MM.1S (cell line): Measurements from ENCODE around the gene LMX1B.

ENCODE experiments used
- DNase-seq: peaks from one replicate; pipeline ENCODE4 v3.0.0-alpha.2; 2015
- H2AFZ ChIP-seq: fragments of 300-600 bp; sonication (generic); 2 replicates; pipeline ENCODE4 v1.6.0; 2016; ENCODE audit warnings: antibody characterized with exemption, low read length
- H3F3A ChIP-seq: fragments of 300-600 bp; sonication (generic); 2 replicates; pipeline ENCODE4 v1.6.1; 2016; ENCODE audit warnings: mild to moderate bottlenecking, antibody characterized with exemption, low read length, moderate library complexity, mixed read lengths; ENCODE audit not compliant: insufficient read depth
- H3K27ac ChIP-seq: fragments of 300-600 bp; sonication (generic); 2 replicates; pipeline ENCODE4 v1.5.1; 2016; ENCODE audit warnings: mild to moderate bottlenecking, low read length
- H3K27me3 ChIP-seq: fragments of 300-600 bp; sonication (generic); replicated peaks from 2 replicates; pipeline ENCODE4 v1.6.0; 2016; ENCODE audit warnings: low read length; ENCODE audit not compliant: insufficient read depth
- H3K36me3 ChIP-seq: fragments of 300-600 bp; sonication (generic); replicated peaks from 2 replicates; pipeline ENCODE4 v1.6.1; 2016; ENCODE audit warnings: mild to moderate bottlenecking, low read length, mixed read lengths; ENCODE audit not compliant: insufficient read depth
- H3K4me1 ChIP-seq: fragments of 300-600 bp; sonication (generic); 2 replicates; pipeline ENCODE4 v1.6.1; 2016; ENCODE audit warnings: low read length, mixed read lengths
- H3K4me2 ChIP-seq: fragments of 300-600 bp; sonication (generic); 2 replicates; pipeline ENCODE4 v1.6.0; 2016; ENCODE audit warnings: low read depth, low read length
- H3K4me3 ChIP-seq: fragments of 300-600 bp; sonication (generic); 2 replicates; pipeline ENCODE4 v1.5.1; 2016; ENCODE audit warnings: low read length, mixed read lengths
- H3K79me2 ChIP-seq: fragments of 300-600 bp; sonication (generic); 2 replicates; pipeline ENCODE4 v1.6.1; 2016; ENCODE audit warnings: mixed run types, low read length, mixed read lengths
- H3K9ac ChIP-seq: fragments of 300-600 bp; sonication (generic); 2 replicates; pipeline ENCODE4 v1.6.1; 2016; ENCODE audit warnings: low read length, mixed read lengths
- H3K9me2 ChIP-seq: fragments of 300-600 bp; sonication (generic); replicated peaks from 2 replicates; pipeline ENCODE4 v1.6.1; 2016; ENCODE audit warnings: mild to moderate bottlenecking, low read length, mixed read lengths; ENCODE audit not compliant: insufficient read depth
- H3K9me3 ChIP-seq: fragments of 300-600 bp; sonication (generic); replicated peaks from 2 replicates; pipeline ENCODE4 v1.6.1; 2016; ENCODE audit warnings: mild to moderate bottlenecking, low read length, mixed read lengths; ENCODE audit not compliant: insufficient read depth
- H4K20me1 ChIP-seq: fragments of 300-600 bp; sonication (generic); 2 replicates; pipeline ENCODE4 v1.6.1; 2016; ENCODE audit warnings: mild to moderate bottlenecking, low read length, moderate library complexity, mixed read lengths; ENCODE audit not compliant: insufficient read depth
- CTCF ChIP-seq: fragments of 300-600 bp; sonication (generic); IDR thresholded peaks from 2 replicates; pipeline ENCODE4 v1.5.1; 2016; ENCODE audit warnings: antibody characterized with exemption, low read length, mixed read lengths
- EZH2 ChIP-seq: fragments of 300-600 bp; sonication (generic); optimal IDR thresholded peaks from 2 replicates; pipeline ENCODE3; 2017; ENCODE audit warnings: low read depth, mild to moderate bottlenecking, antibody characterized with exemption, low read length, mixed read lengths
- EZH2phosphoT487 ChIP-seq: fragments of 300-600 bp; sonication (generic); IDR thresholded peaks from 2 replicates; pipeline ENCODE4 v1.6.1; 2018; ENCODE audit warnings: antibody characterized with exemption, low read length

LMX1B gene

GRCh38 chr9:126615245-126615790 lies 1.6 kb downstream of the LMX1B start:
- H3K4me1 ChIP-seq: no peaks in the 10 kb centered on the region
- H3F3A ChIP-seq: no peaks in the 10 kb centered on the region
- no peaks in the 10 kb centered on the region for H3K9me3 ChIP-seq
- no peaks in the 10 kb centered on the region for H4K20me1 ChIP-seq
- no peak for DNase-seq
- peaks cover 88% of the 10 kb centered on the region for H3K27me3 ChIP-seq
- H3K79me2 ChIP-seq: no peaks in the 10 kb centered on the region
- no peak overlapping the region for H3K4me2 ChIP-seq
- H3K27ac ChIP-seq: no peak overlapping the region
- H2AFZ ChIP-seq: no peak overlapping the region
- no peak overlapping the region for H3K4me3 ChIP-seq
- no peak overlapping the region for H3K9ac ChIP-seq
- TF ChIP-seq EZH2 (no peak), CTCF (no peak), EZH2phosphoT487 (no peak)
- no peaks in the 10 kb centered on the region for H3K36me3 ChIP-seq
- no peaks in the 10 kb centered on the region for H3K9me2 ChIP-seq

- no peak for DNase-seq
- Histone ChIP-seq H2AFZ (no peak overlapping the region), H3K4me2 (no peak overlapping the region), H3K4me1 (no peaks in the 10 kb centered on the region), H3K36me3 (no peaks in the 10 kb centered on the region), H3K79me2 (no peaks in the 10 kb centered on the region), H3K4me3 (no peak overlapping the region), H3K9ac (no peak overlapping the region), H3K27me3 (peaks cover 88% of the 10 kb centered on the region), H3K27ac (no peak overlapping the region), H4K20me1 (no peaks in the 10 kb centered on the region), H3K9me2 (no peaks in the 10 kb centered on the region), H3F3A (no peaks in the 10 kb centered on the region), H3K9me3 (no peaks in the 10 kb centered on the region)
- no peak for TF ChIP-seq CTCF
- no peak for TF ChIP-seq EZH2phosphoT487
- no peak for TF ChIP-seq EZH2
Observed at GRCh38 chr9:126615791-126616447, 2.2 kb downstream of the LMX1B start.

- no peaks in the 10 kb centered on the region for H3K36me3 ChIP-seq
- no peaks in the 10 kb centered on the region for H3K4me1 ChIP-seq
- TF ChIP-seq EZH2phosphoT487 (no peak), EZH2 (no peak), CTCF (no peak)
- H3K4me3 ChIP-seq: no peak overlapping the region
- no peaks in the 10 kb centered on the region for H3F3A ChIP-seq
- no peaks in the 10 kb centered on the region for H4K20me1 ChIP-seq
- H3K9ac ChIP-seq: no peak overlapping the region
- no peaks in the 10 kb centered on the region for H3K9me2 ChIP-seq
- H3K27ac ChIP-seq: no peak overlapping the region
- no peaks in the 10 kb centered on the region for H3K79me2 ChIP-seq
- no peaks in the 10 kb centered on the region for H3K9me3 ChIP-seq
- no peak overlapping the region for H2AFZ ChIP-seq
- peaks cover 88% of the 10 kb centered on the region for H3K27me3 ChIP-seq
- no peak overlapping the region for H3K4me2 ChIP-seq
- DNase-seq: no peak
Observed at GRCh38 chr9:126616521-126616976, 2.8 kb downstream of the LMX1B start.
